ENCODE data around the gene RPL5. TPM values are rescaled to one million over a fixed set of nuclear protein-coding genes. Genes with fewer than 3 reads are reported as not detected.

The RPL5 gene
- polyA plus RNA-seq, 1 donor from 2014 or later: 1,645 TPM

DNA sequence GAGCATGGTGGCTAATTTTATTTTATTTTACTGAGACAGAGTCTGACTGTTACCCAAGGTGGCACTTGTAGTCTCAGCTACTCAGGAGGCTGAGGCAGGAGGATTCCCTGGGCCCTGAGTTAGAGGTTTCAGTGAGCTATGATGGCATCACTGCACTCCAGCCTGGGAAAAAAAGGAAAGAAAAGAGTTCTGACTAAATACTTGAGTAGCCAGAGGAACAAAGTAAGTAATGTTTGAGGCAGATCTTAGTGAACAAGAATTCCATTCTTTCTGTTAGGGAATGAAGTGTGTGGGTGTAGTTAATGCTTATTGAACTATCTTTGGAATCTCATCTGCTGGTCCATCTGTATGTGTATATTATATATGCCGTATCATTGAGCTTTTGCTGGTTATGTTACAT is 33.9 kb upstream of the RPL5 start:
- no peaks in the 10 kb centered on the region for H3K9me2 ChIP-seq (ENCODE audit: insufficient read depth, low read length)

DNA sequence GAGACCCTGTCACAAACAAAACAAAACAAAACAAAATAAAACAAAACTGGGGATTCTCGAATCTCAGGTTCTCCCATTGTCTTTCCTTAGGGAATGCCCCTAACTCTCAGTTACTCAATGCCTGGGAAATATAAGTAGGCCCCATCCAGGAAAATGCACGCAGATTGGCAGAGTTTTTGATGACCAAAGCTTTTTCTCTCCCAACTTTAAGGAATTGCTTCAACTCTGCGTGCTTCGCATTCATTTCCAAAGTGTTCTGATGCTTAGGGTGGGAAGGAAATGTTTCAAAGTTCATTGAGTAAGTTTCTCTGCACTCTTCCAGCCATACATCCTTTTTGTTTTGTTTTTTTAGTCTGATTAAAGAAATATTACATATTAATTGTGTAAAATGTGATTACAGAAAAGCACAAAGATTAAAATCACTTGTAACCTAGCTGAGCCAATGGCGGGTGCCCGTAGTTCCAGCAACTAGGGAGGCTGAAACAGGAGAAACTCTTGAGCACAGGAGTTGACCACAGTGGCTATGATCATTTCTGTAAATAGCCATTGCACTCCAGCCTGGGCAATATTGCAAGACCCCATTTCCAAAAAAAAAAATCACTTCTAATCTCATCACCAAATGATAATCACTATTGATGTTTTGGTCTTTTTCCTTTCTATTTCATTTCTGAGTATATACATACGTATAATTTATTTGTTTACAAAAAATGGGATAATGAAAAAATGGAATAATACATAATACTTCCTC is 28.5 kb upstream of the RPL5 start:
- TF ChIP-seq, protein P1, sequence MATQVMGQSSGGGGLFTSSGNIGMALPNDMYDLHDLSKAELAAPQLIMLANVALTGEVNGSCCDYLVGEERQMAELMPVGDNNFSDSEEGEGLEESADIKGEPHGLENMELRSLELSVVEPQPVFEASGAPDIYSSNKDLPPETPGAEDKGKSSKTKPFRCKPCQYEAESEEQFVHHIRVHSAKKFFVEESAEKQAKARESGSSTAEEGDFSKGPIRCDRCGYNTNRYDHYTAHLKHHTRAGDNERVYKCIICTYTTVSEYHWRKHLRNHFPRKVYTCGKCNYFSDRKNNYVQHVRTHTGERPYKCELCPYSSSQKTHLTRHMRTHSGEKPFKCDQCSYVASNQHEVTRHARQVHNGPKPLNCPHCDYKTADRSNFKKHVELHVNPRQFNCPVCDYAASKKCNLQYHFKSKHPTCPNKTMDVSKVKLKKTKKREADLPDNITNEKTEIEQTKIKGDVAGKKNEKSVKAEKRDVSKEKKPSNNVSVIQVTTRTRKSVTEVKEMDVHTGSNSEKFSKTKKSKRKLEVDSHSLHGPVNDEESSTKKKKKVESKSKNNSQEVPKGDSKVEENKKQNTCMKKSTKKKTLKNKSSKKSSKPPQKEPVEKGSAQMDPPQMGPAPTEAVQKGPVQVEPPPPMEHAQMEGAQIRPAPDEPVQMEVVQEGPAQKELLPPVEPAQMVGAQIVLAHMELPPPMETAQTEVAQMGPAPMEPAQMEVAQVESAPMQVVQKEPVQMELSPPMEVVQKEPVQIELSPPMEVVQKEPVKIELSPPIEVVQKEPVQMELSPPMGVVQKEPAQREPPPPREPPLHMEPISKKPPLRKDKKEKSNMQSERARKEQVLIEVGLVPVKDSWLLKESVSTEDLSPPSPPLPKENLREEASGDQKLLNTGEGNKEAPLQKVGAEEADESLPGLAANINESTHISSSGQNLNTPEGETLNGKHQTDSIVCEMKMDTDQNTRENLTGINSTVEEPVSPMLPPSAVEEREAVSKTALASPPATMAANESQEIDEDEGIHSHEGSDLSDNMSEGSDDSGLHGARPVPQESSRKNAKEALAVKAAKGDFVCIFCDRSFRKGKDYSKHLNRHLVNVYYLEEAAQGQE (IDR thresholded peaks at IDR 0.05; ENCODE audit: borderline replicate concordance): no peak
- no peak for TF ChIP-seq TAF1 (IDR thresholded peaks at IDR 0.05; ENCODE audit: low read depth)
- TF ChIP-seq POLR2AphosphoS5 (IDR thresholded peaks at IDR 0.05): no peak
- no peak for TF ChIP-seq EZH2 (IDR thresholded peaks at IDR 0.05; ENCODE audit: borderline replicate concordance, insufficient read depth, low read length, poor library complexity, severe bottlenecking)
- no peak for TF ChIP-seq EP300 (conservative IDR thresholded peaks at IDR 0.05; ENCODE audit: poor library complexity, severe bottlenecking)
- no peak for TF ChIP-seq MXI1 (conservative IDR thresholded peaks at IDR 0.05; ENCODE audit: poor library complexity, severe bottlenecking)
- TF ChIP-seq, protein P2, sequence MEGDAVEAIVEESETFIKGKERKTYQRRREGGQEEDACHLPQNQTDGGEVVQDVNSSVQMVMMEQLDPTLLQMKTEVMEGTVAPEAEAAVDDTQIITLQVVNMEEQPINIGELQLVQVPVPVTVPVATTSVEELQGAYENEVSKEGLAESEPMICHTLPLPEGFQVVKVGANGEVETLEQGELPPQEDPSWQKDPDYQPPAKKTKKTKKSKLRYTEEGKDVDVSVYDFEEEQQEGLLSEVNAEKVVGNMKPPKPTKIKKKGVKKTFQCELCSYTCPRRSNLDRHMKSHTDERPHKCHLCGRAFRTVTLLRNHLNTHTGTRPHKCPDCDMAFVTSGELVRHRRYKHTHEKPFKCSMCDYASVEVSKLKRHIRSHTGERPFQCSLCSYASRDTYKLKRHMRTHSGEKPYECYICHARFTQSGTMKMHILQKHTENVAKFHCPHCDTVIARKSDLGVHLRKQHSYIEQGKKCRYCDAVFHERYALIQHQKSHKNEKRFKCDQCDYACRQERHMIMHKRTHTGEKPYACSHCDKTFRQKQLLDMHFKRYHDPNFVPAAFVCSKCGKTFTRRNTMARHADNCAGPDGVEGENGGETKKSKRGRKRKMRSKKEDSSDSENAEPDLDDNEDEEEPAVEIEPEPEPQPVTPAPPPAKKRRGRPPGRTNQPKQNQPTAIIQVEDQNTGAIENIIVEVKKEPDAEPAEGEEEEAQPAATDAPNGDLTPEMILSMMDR (IDR thresholded peaks at IDR 0.05; ENCODE audit: poor library complexity, severe bottlenecking): no peak
- no peak for TF ChIP-seq SMC3 (conservative IDR thresholded peaks at IDR 0.05; ENCODE audit: poor library complexity)
- no peak for TF ChIP-seq RAD21 (conservative IDR thresholded peaks at IDR 0.05)
- Histone ChIP-seq H3K27ac (ENCODE audit: low read length) (no peak overlapping the region), H3F3A (ENCODE audit: insufficient read depth, low read length, poor library complexity, severe bottlenecking) (no peaks in the 10 kb centered on the region), H3K4me3 (ENCODE audit: low read length) (no peak overlapping the region), H3K36me3 (ENCODE audit: insufficient read depth, low read length) (no peaks in the 10 kb centered on the region), H2AFZ (ENCODE audit: low read depth, low read length) (no peak overlapping the region), H4K20me1 (ENCODE audit: insufficient read depth) (no peaks in the 10 kb centered on the region), H3K9me3 (ENCODE audit: low read length) (no peaks in the 10 kb centered on the region), H3K9ac (ENCODE audit: low read length) (no peak overlapping the region), H3K4me2 (ENCODE audit: low read length) (no peak overlapping the region), H3K79me2 (replicated peaks; ENCODE audit: insufficient read depth, low read length) (no peaks in the 10 kb centered on the region), H3K27me3 (ENCODE audit: insufficient read depth, low read depth, low read length) (no peaks in the 10 kb centered on the region), H3K9me2 (ENCODE audit: insufficient read depth, low read length) (no peaks in the 10 kb centered on the region)

More for the DNA sequence above, 33.9 kb upstream of the RPL5 start:
- H3K36me3 ChIP-seq (ENCODE audit: insufficient read depth, low read length): no peaks in the 10 kb centered on the region
- H3F3A ChIP-seq (ENCODE audit: insufficient read depth, low read length, poor library complexity, severe bottlenecking): no peaks in the 10 kb centered on the region
- no peaks in the 10 kb centered on the region for H3K79me2 ChIP-seq (replicated peaks; ENCODE audit: insufficient read depth, low read length)
- no peaks in the 10 kb centered on the region for H3K9me3 ChIP-seq (ENCODE audit: low read length)
- no peak overlapping the region for H3K4me3 ChIP-seq (ENCODE audit: low read length)
- H2AFZ ChIP-seq (ENCODE audit: low read depth, low read length): no peak overlapping the region
- no peaks in the 10 kb centered on the region for H4K20me1 ChIP-seq (ENCODE audit: insufficient read depth)
- TF ChIP-seq, protein P1 (IDR thresholded peaks at IDR 0.05; ENCODE audit: borderline replicate concordance): no peak
- no peaks in the 10 kb centered on the region for H3K27me3 ChIP-seq (ENCODE audit: insufficient read depth, low read depth, low read length)
- H3K9ac ChIP-seq (ENCODE audit: low read length): no peak overlapping the region
- no peak overlapping the region for H3K27ac ChIP-seq (ENCODE audit: low read length)
- H3K4me2 ChIP-seq (ENCODE audit: low read length): no peak overlapping the region

All from neural cell (in vitro differentiated cells).